HG03196 (cell line): ENCODE data around the gene SPOPL.

Experiments used
- ATAC-seq: cut with Tn5 transposase; IDR thresholded peaks from one replicate; pipeline ENCODE4 v1.9.1; 2021; ENCODE audit not compliant: unreplicated experiment

SPOPL gene

GRCh38 chr2:138600732-138601457, 99.3 kb downstream of the SPOPL start:
- ATAC-seq = no peak

DNA sequence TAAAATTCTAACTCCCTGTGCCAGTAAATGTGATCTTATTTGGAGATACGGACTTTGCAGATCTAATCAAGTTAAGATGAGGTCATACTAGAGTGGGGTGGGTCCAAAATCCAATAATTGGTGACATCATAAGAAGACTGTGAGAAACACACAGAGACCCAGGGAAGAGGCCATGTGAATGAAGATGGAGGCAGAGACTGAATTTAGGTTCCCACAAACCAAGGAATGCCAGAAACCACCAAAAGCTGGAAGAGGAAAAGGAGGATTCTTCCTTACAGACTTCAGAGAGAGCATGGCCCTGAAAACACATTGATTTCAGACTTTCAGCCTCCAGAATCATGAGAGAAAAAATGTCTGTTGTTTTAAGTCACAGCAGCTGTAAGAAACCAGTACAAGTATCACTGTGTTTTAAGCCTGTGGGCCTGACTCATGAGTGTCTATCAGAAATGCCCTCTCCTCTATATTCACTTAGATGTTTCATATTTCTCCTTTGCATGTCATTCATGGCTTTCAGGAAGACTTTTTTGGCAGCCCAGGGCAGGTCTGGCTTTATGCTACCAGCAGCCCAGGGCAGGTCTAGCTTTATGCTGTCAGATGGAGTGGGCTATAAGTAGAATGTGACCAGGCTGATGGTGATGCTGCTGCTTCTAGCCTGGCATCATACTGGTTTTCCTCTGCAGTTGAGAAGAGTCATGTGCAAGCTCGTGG, 100.0 kb downstream of the SPOPL start:
- no peak for ATAC-seq

DNA sequence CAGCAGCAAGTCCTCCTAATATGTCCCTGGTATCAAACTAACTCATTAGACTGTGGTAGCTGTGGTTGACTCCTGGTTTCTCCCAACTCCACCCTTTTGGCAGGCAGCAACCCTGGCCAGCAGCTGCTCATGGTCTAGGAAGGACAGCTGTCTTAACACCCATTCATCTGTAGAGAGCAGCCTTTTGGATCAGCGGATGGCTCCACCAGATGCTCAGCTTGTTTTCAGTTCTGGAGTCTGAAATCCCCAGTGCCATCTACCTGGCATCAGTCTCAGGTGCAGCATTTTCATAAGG, 100.5 kb downstream of the SPOPL start:
- ATAC-seq = no peak

DNA sequence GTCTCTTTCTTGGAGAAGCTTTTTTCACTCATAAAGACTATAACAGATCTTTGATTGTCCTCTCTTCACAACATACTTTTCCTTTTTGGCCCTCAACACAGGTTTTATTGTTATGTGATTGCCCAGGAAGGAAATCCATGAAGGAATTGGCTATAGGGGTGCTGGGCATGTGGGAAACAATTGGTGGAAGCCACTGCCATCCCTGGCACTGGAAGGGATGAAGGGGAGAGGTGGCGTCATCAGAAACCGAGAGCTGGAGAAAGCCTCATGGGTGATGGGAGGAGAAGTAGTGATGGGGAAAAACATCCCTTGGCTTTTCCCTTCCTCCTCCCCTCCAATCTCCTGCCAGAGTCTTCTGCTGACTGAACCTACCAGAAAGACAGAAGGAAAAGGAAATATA, 106.2 kb downstream of the SPOPL start:
- ATAC-seq = no peak

GRCh38 chr2:138609446-138609845, 107.9 kb downstream of the SPOPL start:
- no peak for ATAC-seq

DNA sequence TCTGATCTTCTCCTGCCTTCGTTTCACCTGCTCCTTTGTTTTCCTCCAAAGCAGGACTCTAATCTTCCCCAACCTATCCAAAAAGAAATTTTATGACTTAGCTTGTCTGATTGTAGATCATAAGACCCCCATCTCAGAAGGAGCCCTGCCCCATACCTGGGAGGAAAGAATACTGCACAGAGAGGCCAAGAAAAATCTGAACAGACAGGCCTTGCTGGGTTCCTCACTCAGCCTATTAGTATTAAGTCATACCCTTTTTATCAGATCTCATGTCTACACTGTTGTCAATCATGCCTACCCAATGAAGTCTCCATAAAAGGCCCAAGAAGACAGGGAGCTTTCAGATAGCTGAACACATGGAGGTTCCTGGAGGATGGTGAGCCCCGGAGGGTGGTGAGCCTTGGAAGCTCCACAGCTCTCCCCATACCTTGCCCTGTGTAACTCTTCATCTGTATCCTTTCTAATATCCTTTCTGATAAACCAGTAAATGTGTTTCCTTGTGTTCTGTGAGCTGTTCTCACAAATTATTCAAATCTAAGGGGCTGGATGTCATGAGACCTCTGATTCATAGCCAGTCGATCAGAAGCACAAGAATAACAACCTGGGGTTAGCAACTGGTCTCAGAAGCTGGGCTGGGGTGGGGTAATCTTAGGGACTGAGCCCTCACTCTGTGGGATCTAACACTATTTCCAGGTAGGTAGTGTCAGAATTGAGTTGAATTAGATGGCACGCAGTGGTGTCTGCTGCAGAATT, 108.8 kb downstream of the SPOPL start:
- no peak for ATAC-seq

DNA sequence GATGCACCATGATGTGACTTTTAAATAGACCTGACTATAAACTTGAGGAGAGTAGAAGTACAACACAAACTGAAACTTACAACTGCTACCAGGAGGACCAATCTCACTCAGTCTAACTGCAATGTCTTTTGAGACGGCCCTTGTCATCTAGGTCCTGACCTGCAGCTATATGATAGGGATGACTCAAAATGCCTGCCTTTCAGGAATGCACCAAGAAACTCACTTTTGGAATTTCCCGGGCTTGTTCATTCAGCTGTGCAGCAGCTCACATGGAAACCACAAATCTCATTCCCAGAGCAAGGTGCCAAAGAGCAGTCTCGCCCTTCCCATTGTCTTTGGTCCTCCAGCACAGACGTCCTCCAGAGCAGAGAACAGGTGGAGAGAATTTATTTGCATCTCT, 113.7 kb downstream of the SPOPL start:
- ATAC-seq = no peak

DNA sequence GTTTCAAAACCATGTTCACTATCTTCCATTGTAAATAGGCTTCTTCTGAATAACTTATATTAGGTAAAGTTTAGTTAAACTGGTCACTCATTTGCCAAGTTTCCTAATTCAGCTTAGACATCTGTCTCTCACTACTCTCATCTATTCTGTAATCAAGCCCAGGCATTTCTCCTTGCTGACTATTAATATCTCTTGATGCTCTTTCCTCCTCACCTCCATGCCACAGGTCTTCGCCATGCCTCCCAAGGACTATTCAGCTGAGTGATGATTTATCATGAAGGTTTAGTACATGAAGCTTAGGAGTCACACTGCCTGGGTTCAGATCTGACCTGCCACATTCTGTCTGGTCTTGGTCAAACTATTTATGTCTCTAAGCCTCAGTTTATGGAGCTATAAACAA, 115.5 kb downstream of the SPOPL start:
- ATAC-seq = no peak

DNA sequence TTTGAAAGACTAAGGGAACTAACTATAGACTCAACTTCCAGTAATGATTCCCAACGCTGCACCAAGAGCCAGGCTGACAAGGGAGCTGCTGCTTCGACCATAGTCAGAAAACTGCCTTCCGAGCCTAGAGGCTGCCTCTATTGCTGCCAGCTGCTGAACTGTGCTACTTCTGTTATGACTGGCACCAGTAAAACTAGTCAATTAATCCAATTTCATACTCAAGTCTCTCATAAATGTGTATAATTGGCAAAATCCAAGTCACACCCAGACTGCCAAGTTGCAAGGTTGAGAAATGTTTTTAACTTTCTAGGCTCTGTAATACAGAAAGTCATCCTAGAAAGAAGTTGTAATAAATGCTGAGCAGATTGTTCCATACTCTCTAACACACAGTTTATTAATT, 117.4 kb downstream of the SPOPL start:
- no peak for ATAC-seq

GRCh38 chr2:138620431-138620830, 118.9 kb downstream of the SPOPL start:
- no peak for ATAC-seq

DNA sequence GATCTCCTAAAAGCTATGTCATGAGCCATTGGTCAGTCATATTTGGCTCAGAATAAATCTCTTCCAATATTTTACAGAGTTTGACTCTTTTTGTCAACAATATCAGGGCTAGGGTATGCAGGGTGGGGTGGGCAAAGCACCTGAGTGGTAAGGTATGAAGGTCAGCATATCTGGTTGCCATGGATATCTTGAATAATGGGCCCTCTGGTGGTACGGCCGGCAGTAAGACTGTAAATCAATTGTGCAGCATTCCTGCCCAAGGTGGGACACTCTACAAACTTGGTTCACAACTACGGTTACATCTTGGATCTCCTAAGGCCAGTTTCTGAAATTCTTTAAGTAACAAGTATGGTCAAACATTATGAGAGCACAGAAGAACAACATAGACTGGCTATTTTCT, 119.6 kb downstream of the SPOPL start:
- no peak for ATAC-seq

GRCh38 chr2:138622613-138623012, 121.0 kb downstream of the SPOPL start:
- no peak for ATAC-seq
